IPS-11a (cell line): ENCODE data around the gene OR5AN1.
"Not testable (repeated sequence)": the region's sequence is repeated elsewhere in the genome, so short reads cannot be mapped to it uniquely, and the experiment has no call there.

Experiments used
- H3K4me3 ChIP-seq: one replicate; pipeline ENCODE4 v1.5.1; 2013; ENCODE audit warnings: low read depth, low read length, control low read depth

OR5AN1 gene, protein sequence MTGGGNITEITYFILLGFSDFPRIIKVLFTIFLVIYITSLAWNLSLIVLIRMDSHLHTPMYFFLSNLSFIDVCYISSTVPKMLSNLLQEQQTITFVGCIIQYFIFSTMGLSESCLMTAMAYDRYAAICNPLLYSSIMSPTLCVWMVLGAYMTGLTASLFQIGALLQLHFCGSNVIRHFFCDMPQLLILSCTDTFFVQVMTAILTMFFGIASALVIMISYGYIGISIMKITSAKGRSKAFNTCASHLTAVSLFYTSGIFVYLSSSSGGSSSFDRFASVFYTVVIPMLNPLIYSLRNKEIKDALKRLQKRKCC

DNA sequence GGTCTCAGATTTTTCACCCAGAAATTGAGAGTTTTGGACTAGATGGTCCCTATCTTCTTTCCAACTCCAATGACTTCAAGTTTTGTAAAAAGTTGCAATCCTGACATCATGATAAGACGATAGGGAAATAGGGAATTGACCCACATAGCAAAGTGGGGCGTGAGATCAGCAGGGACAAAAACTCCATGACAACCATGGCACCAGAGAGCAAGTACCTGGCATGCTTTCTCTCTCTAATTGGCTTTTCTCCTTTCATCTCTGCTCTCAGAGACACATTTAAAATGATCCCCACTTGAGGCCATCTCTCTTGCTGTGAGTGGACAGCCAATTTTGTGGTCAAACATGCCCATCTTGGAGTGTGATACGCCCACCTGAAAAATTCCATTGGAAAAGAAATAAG lies at the start of gene OR5AN1:
OR5AN1 (plus strand) TSS at position 301 of the 400 bp plus-strand sequence. CDS start 5,564 bp downstream, outside the sequence.
- H3K4me3 ChIP-seq: no peak within 1 kb of the TSS

DNA sequence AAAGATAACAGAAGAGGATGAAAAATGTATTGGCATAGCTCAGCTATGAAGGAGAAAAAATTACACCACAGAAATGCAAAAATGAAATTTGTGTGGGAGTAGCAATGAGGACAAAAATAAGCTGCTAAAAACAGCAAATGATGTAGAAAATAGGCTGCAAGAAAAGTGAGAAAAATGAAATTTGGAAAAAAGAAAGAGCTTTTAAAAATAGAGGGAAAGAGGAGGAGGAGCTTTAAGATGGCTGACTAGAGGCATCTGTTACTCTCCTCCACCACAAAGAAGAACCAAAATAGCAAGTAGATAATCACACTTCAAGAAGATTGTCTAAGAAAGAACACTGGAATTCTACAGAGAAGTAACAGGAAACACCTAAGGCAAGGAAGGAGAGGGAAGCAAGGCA lies 23.7 kb upstream of the OR5AN1 start:
- H3K4me3 ChIP-seq: no peak overlapping the region

DNA sequence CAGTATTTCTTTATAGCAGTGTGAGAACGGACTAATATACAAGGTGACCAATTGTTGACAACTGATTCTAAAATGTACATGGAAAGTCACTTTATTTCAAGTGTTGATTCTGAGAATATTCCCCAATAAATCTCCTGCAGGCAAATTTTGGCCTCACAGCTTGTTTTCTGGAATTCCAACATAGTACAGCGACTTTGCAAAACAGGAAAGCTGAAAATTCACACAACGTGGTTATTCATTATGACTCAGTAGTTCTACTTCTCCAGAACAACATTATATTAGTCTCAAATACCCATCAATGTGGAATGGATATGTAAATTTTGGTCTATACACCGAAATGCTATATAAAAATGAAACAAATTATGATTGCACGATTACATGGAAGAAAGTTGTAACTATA lies 22.5 kb upstream of the OR5AN1 start:
- H3K4me3 ChIP-seq: no peak overlapping the region

DNA sequence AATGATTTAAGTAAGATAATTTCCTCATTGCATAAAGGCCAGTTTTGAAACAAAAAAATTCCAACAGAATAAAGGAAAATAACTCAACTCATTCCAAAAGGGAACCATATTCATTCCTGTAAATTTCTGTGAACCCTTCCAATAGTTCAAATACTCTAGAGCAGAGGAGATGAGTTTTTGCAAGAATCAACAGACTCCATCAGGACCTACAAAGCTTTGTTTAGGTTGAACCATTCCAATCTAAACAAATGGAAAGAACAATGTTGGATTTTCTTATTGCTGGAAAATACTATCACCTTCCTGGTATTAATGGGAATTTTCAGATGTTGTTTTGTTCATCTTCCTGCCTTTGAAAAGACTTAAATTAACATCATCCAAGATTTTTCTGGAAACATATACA lies 21.8 kb upstream of the OR5AN1 start:
- no peak overlapping the region for H3K4me3 ChIP-seq

DNA sequence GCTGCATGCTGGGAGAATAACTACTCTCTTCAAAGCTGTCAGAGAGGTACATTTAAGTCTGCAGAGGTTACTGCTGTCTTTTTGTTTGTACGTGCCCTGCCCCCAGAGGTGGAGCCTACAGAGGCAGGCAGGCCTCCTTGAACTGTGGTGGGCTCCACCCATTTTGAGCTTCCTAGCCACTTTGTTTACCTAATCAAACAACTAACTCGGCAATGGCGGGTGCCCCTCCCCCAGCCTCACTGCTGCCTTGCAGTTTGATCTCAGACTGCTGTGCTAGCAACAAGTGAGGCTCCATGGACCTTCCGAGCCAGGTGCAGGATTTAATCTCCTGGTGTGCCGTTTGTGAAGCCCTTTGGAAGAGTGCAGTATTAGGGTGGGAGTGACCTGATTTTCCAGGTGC lies 9.0 kb upstream of the OR5AN1 start:
- not testable (repeated sequence) for H3K4me3 ChIP-seq

DNA sequence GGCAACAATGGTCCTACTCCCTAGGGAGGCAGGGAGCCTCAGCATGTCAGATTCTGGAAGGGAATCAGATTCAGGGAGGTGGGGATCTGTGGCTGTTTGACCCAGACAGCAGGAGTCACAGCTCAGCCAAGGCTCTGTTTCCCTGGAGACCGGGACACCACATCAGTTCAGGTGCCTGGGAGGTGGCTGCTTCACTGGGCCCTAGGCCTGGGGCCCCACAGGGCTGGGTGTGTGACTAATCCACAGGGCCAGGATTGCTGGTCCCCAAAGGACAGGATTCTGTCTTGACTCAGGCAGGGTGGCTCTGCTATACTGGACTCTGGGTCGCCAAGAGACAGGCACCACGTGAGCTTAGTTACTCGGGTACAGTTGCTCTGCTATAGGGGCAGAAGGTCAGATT lies 3.5 kb upstream of the OR5AN1 start:
- no peak overlapping the region for H3K4me3 ChIP-seq

DNA sequence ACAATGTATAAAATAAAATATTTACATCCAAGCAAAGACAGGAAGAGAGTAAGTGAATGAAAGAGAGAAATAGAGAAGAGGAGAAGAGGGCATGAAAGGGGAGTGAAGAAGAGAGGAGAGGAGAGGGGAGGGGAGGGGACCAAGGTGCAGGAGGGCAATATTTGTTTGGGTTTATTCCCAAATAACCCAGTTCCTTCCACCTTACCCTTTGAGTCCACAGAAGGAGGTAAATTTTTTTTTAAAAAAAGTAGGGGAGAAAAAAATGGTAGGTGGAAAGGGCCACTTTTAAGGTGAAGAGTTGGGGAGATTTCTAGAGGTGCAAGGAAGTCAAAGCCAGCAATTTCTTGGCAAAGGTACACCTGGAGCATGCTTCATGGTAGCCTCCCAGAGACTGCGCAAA lies 2.1 kb upstream of the OR5AN1 start:
- H3K4me3 ChIP-seq: no peak overlapping the region

DNA sequence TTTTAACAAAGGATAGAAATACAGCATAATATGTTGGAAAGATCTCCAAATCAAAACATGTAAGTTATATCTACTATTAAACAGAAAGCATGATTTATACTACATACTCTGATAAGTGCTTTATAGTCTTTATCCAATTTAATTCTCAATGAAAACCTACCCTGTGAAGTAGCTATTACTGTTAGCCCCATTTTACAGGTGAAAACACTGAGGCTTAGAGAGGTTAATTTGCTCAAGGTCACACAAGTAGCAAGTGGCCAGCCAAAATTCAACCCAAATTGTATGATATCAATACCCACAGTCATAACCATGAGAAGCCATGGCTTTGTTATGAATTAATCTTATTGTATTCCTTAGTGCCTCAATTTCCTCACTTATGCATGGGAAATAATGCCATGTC lies 675 bp upstream of the OR5AN1 start:
- no peak overlapping the region for H3K4me3 ChIP-seq

DNA sequence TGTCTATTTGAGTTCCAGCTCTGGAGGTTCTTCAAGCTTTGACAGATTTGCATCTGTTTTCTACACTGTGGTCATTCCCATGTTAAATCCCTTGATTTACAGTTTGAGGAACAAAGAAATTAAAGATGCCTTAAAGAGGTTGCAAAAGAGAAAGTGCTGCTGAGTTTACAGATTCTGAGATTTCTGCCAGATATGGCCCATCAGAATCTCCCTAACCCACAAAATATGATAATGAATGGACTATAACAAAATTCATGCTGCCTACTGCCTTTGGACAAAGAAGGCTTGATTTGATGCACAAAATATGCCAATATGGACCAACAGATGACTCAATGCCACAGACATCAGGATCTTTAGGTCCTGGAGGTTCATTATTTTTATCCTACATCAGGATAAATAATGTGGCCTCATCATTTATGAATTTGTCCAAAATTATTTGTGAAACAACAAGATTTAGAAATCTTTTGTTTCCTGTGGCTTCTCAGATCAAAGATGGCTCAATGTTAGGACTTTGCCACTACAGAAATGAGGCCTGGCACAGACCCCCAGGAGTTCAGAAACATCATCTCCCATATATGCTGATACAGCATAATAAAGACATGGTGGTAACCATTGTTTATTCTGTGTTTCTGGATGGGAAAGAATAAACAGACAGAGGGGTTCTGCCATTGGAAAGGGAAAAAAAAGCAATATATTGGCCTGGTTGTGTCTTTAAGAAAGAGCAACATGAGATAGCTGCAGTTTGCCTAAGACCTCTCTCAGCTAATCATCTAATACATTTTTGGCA lies 6.7 kb downstream of the OR5AN1 start:
- no peak overlapping the region for H3K4me3 ChIP-seq

DNA sequence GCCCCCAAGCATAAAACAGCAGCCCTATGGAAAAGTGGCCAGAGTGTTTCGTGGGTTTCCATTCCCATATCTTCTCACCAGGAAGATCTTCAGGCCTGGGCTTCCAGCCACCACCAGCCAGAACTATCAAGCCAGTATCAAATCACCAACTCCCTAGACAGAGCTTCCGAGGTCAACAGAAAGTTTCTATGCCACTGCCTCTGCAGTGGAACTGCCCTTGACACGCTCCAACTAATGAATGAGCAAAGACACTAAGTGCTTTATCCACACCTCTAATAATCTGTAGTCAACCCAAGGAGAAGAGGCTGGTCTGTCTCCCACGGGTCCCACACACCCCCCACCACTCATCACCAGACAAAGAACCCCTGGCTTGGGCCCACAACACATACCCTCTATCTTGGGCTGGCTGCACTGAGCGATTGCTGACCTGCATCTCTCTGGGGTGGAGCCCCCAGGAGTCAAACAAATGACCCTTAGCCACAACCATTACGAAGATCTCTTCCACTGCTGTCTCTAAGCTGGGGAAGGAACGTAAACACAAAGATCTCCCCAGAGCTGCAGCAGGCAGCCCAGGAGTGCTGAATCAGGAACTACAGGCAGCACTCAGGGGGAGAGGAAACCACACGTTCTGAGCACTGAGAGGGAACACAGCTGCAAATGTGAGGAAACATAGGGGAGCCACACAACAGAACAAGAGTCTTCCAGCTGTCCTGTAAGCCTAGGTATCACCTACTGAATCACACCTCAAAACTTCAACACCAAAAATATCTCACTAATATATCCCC lies 9.7 kb downstream of the OR5AN1 start:
- H3K4me3 ChIP-seq: no peak overlapping the region

DNA sequence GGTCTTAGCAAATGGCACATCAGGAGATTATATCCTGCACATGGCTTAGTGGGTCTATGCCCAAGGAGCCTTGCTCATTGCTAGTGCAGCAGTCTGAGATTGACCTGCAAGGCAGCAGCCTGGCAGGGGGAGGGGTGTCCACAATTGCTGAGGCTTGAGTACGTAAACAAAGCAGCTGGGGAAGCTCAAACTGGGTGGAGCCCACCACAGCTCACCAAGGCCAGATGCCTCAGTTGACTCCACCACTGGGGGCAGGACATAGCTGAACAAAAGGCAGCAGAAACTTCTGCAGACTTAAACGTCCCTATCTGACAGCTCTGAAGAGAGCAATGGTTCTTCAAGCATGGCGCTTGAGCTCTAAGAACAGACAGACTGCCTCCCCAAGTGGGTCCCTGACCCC lies 13.6 kb downstream of the OR5AN1 start:
- H3K4me3 ChIP-seq: not testable (repeated sequence)

DNA sequence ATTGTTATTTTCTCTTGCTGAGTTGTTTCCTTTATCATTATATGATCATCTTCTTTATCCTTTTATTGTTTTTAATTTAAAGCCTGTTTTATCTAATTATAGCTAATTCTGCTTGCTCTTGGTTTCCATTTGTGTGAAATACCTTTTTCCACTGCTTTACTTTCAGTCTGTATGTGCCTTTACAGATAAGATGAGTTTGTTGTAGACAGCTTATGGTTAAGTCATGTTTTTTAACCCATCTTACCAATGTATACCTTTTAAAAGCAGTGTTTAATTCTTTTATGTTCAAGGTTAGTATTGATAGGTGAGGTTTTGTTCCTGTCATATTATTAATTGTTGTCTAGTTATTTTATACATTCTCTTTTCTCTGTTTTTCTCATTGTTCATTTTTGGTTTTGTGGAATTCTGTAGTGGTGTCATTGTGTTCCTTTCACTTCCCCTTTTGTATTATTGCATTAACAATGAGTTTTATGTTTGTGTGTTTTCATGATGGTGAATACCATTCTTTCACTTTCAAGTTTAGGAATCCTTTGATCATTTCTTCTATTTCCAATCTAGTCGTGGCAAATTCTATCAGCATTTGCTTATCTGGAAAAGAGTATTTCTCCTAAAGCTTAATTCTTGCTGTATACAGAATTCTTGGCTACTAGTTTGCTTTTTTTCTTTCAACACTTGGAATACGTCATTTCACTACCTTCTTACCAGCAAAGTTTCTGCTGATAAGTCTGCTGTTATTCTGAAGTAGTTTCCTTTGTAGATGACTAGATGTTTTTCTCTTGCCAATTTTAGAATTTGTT lies 21.8 kb downstream of the OR5AN1 start:
- H3K4me3 ChIP-seq: no peak overlapping the region

DNA sequence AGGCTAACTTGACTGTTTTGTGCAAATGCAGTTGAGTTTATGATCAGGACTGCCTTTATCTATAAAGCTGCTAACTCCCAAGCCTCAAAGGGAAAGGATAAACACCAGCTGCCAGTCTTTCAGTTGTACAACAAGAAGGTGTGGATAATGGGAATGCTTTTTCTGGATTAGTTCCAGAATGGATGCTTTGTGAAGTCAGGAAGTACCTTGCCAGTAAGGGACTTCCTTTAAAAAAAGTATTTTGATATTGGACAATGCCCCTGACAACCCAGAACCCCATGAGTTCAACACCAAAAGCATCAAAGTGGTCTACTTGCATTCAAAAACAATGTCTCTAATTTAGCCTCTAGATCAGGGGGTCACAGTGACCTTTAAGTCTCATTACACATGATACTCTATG lies 35.5 kb downstream of the OR5AN1 start:
- H3K4me3 ChIP-seq: no peak overlapping the region

DNA sequence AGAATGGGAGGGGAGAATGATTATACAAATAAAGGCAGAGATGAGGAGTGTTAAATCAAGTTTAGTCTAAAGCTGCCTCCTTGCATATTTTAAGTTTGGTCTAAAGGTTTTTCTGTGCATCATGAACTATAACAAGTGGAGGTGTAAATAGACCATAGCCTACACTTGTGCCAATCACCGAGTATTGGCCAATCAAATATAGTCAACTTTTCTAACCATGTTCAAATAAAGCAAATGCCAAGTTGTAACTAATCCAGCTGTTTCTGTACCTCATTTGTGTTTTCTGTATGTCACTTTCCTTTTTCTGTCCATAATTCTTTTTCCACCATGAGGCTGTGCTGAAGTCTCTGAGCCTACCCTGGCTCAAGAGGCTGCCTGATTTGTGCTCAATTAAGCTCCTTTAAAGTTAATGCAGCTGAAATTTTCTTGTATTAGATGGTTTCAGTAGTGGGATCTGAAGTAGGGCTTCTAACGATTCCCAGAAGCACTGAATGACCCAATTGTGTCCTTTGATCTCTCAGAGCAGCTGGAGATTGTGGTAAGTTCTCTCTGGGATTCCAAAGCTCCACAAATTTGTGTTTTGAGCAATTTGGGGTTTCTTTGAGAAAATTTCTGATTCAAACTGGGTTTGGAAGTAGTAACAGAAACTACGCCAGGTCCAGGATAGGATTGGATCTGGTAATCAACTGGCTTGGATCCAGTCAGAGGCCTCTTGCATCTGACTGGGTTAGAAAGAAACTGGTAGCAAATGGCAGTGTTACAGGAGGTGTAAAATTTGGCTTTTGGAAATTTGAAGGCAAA lies 42.0 kb downstream of the OR5AN1 start:
- H3K4me3 ChIP-seq: no peak overlapping the region

DNA sequence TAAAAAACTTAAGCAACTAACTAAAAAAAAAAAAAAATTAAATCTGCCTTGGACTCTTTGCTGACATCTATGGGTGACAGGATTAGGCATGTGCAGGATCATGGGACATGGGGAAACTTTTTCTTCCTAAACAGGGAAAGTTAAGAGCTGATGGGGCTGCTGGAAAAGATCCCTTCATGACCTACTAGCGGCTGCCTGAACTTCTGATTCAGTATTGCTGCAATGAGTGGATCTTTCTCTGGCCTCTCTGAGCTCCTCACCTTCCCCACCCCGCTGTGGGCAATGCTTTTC lies 42.5 kb downstream of the OR5AN1 start:
- no peak overlapping the region for H3K4me3 ChIP-seq

DNA sequence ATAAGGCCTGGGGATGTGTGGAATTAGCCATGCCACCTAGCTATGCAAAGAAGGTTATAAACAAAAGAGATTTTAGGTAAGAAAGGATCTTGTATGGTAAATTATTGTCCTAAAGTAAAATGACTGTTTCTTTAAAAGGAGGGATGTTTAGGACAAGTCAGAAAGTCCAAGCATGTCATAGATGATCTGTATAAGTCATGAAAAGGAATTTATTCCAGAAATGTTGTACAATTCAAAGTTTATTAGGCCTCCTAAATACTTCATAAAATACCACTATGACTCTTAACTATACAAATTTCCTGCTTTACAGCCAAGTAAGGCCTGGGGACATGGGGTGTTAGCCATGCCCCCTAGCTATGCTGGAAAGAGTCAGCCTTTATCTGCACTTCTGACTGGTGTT lies 44.9 kb downstream of the OR5AN1 start:
- no peak overlapping the region for H3K4me3 ChIP-seq

DNA sequence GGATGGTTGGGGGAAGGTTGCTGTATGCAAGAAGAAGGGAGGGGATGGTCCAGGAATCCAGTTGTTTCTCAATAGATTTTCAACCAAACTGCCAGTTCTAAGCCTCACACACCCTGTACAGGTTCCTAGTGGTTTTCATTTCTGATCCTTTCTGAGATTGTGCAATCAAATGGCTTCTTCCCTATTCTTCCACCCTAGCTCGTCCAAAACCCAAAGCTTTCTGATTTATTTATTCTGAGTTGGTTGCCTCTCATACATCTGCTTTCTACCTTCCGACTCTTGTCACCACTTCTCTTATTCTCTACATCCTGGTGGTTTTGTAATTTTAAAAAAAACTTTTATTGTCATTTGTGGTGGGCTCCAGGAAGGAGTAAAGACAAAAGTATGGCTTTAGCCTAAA lies 55.0 kb downstream of the OR5AN1 start:
- no peak overlapping the region for H3K4me3 ChIP-seq

DNA sequence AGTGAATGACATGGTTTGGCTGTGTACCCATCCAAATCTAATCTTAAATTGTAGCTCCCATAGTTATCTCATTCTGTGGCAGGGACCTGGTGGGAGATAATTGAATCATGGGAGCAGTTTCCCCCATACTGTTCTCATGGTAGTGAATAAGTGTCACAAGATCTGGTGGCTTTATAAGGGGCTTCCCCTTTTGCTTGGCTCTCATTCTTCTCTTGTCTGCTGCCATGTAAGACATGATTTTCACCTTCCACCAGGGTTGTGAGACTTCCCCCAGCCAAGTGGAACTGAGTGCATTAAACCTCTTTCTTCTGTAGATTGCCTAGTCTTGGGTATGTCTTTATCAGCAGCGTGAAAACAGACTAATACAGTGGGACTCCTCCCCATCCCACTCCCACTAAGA lies 56.4 kb downstream of the OR5AN1 start:
- H3K4me3 ChIP-seq: no peak overlapping the region

DNA sequence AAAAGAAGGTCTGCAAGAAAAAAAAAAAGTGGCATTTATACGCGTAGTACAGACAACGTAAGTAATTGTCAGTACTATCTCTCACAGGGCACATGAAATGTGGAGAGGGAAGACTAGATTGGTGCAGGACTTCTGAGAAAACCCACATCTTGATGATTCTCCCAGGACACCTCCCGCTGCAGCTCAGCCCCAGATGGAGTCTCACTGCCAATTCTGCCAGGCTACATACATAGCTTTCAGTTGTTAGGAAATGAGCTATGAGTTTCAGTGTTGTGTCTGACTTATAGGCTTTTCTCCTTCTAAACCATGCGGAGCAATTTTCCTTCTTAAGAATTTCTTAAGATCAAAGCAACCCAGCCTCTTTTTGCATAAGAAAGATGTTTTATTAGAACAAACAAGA lies 57.9 kb downstream of the OR5AN1 start:
- no peak overlapping the region for H3K4me3 ChIP-seq

DNA sequence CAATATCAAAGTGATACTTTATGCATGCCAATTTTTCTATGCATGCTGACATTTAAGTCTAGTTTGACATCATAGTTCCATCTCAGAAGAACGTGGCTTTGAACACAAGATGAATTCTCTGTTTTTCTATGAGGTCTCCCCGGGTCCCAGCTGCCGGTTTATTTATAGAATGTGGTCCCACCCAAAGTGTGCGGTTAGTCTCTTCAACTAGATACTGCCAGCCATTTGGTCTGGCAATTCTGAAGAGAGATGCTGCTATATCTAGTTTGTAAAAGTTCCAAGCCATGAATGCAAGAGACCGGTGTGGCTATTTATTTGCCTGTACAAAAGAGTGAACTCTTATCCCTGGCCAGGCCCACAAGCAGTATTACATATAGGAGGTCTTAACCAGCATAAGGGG lies 58.3 kb downstream of the OR5AN1 start:
- no peak overlapping the region for H3K4me3 ChIP-seq
